OCI-LY3 (cell line): ENCODE data around the gene SLC36A1.
A peak's percentile ranks its signal among the peaks of the same experiment; 100 is the strongest.

Experiments
- EZH2phosphoT487 ChIP-seq: fragments of 200-600 bp; shearing (Covaris generic); IDR thresholded peaks from 2 replicates; pipeline ENCODE4 v1.6.1; 2018; ENCODE audit warnings: antibody characterized with exemption, mixed run types, low read depth
- TF ChIP-seq, protein P1 (sequence below): fragments of 200-600, 300-600 bp; sonication (generic); IDR thresholded peaks from 2 replicates; pipeline ENCODE4 v1.5.1; 2014; ENCODE audit warnings: antibody characterized with exemption, low read length, low read depth

DNA sequence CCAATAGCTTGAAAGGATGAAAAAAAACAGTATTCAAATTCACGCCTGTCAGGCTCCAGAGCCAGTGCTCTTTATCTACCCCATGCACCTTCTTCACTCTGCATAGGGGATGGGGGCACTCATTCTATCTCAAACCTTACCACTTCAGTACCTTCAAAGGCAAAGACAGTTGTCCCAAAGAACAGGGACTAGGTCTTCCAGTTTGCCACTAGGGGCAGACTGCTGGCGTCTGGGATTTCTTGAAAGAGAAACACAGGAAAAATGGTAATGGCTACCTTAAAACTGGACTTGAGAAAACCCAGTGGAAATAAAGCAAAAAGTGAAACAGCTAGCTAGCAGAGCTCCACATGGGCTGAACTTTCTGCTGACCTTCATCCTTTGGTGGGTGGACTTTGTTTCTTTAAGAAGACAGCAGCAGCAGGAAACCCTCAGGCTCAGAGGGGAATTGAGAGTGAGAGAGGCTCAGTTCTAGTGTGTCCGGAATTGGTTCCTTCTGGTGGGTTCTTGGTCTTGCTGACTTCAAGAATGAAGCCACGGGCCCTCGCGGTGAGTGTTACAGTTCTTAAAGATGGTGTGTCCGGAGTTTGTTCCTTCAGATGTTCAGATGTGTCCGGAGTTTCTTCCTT is 41.0 kb upstream of the SLC36A1 start:
- TF ChIP-seq, protein P1, sequence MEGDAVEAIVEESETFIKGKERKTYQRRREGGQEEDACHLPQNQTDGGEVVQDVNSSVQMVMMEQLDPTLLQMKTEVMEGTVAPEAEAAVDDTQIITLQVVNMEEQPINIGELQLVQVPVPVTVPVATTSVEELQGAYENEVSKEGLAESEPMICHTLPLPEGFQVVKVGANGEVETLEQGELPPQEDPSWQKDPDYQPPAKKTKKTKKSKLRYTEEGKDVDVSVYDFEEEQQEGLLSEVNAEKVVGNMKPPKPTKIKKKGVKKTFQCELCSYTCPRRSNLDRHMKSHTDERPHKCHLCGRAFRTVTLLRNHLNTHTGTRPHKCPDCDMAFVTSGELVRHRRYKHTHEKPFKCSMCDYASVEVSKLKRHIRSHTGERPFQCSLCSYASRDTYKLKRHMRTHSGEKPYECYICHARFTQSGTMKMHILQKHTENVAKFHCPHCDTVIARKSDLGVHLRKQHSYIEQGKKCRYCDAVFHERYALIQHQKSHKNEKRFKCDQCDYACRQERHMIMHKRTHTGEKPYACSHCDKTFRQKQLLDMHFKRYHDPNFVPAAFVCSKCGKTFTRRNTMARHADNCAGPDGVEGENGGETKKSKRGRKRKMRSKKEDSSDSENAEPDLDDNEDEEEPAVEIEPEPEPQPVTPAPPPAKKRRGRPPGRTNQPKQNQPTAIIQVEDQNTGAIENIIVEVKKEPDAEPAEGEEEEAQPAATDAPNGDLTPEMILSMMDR, result peak; percentile 58
- no peak for TF ChIP-seq EZH2phosphoT487
